SK-N-SH (cell line): ENCODE measurements around the gene SLC10A7. TPM values are rescaled to one million over a fixed set of nuclear protein-coding genes. Genes with fewer than 3 reads are reported as not detected.

ENCODE experiments used
- CTCF ChIA-PET: fragments of 300-600, 350-600 bp; formaldehyde crosslinking; extraction: SDS; loops from one replicate; lab custom pipeline; 2021; lab: Yijun Ruan, JAX
- POLR2A ChIA-PET: fragments of 350-600 bp; sonication (Branson Sonifier 250); formaldehyde crosslinking; extraction: SDS; loops from one replicate; lab custom pipeline; 2020; ENCODE audit warnings: antibody characterized with exemption, inconsistent platforms; lab: Yijun Ruan, JAX
- DNase-seq: peaks from one replicate; pipeline ENCODE4 v3.0.0; 2012
- H2AFZ ChIP-seq: fragments of 200-600 bp; sonication (generic); 2 replicates; pipeline ENCODE4 v1.8.1; 2016; ENCODE audit warnings: antibody characterized with exemption, mild to moderate bottlenecking, low read depth
- H3F3A ChIP-seq: fragments of 200-600 bp; sonication (generic); replicated peaks from 2 replicates; pipeline ENCODE3; 2016; ENCODE audit warnings: antibody characterized with exemption, mild to moderate bottlenecking; ENCODE audit not compliant: insufficient read depth
- H3K27ac ChIP-seq, 2 experiments: fragments of 200-500 bp in 1 of 2; fragments of 200-600 bp in 1 of 2; sonication (Bioruptor generic) in 1 of 2; sonication (generic), shearing (Covaris generic) in 1 of 2; 2 replicates each; pipeline versions ENCODE4 v1.5.1 to v1.6.1; 2014 to 2016; ENCODE audit warnings: low read depth in 2 of 2, inconsistent platforms in 1 of 2, low read length in 1 of 2, mild to moderate bottlenecking in 1 of 2, mixed read lengths in 1 of 2
- H3K27me3 ChIP-seq: fragments of 200-600 bp; sonication (generic), shearing (Covaris generic); 2 replicates; pipeline ENCODE4 v1.6.1; 2016; ENCODE audit warnings: mixed run types; ENCODE audit not compliant: insufficient read depth
- H3K36me3 ChIP-seq, 2 experiments: fragments of 200-500 bp in 1 of 2; fragments of 200-600 bp in 1 of 2; sonication (Bioruptor generic) in 1 of 2; sonication (generic) in 1 of 2; replicated peaks in 1 of 2; 2 replicates each; pipeline versions ENCODE3 to v1.5.1; 2014 to 2016; ENCODE audit warnings: low read length in 1 of 2, mild to moderate bottlenecking in 1 of 2; ENCODE audit not compliant: insufficient read depth in 2 of 2, control insufficient read depth in 1 of 2
- H3K4me1 ChIP-seq, 2 experiments: fragments of 200-500 bp in 1 of 2; fragments of 200-600 bp in 1 of 2; sonication (Bioruptor generic) in 1 of 2; sonication (generic), shearing (Covaris generic) in 1 of 2; 2 replicates each; pipeline versions ENCODE4 v1.5.1 to v1.6.1; 2014 to 2016; ENCODE audit warnings: low read depth in 1 of 2, low read length in 1 of 2, mixed run types in 1 of 2; ENCODE audit not compliant: insufficient read depth in 2 of 2, control insufficient read depth in 1 of 2
- H3K4me2 ChIP-seq: fragments of 200-600 bp; sonication (generic), shearing (Covaris generic); 2 replicates; pipeline ENCODE4 v1.6.1; 2017; ENCODE audit warnings: mixed run types
- H3K4me3 ChIP-seq, 2 experiments: fragments of 200-500 bp in 1 of 2; fragments of 200-600 bp in 1 of 2; sonication (Bioruptor generic) in 1 of 2; sonication (generic), shearing (Covaris generic) in 1 of 2; 2 replicates each; pipeline versions ENCODE4 v1.5.1 to v1.8.1; 2014 to 2016; ENCODE audit warnings: low read depth in 2 of 2, inconsistent platforms in 1 of 2, low read length in 1 of 2, mild to moderate bottlenecking in 1 of 2, mixed read lengths in 1 of 2, moderate library complexity in 1 of 2
- H3K79me2 ChIP-seq: fragments of 200-600 bp; sonication (generic); 2 replicates; pipeline ENCODE4 v1.8.1; 2017; ENCODE audit warnings: mild to moderate bottlenecking; ENCODE audit not compliant: insufficient read depth
- H3K9ac ChIP-seq: fragments of 200-600 bp; sonication (generic); 2 replicates; pipeline ENCODE4 v1.6.1; 2017; ENCODE audit warnings: mixed run types
- H3K9me2 ChIP-seq: fragments of 200-600 bp; sonication (generic); 2 replicates; pipeline ENCODE4 v1.6.1; 2017; ENCODE audit warnings: mixed run types
- H3K9me3 ChIP-seq: fragments of 200-600 bp; sonication (generic); 2 replicates; pipeline ENCODE4 v1.6.1; 2017; ENCODE audit warnings: mixed run types, mild to moderate bottlenecking, moderate library complexity
- H4K20me1 ChIP-seq: fragments of 200-600 bp; sonication (generic); 2 replicates; pipeline ENCODE4 v1.6.1; 2017; ENCODE audit warnings: mild to moderate bottlenecking, mixed run types; ENCODE audit not compliant: insufficient read depth
- CHD2 ChIP-seq: fragments of 150-350 bp; IDR thresholded peaks from 2 replicates; pipeline ENCODE4 v1.6.1; 2018; ENCODE audit warnings: low read length; ENCODE audit not compliant: partially characterized antibody
- EP300 ChIP-seq, 2 experiments: IDR thresholded peaks; 2 replicates each; pipeline versions ENCODE4 v1.4.0 to v1.6.1; 2012; ENCODE audit warnings: borderline replicate concordance in 1 of 2, low read depth in 1 of 2, low read length in 1 of 2
- EZH2phosphoT487 ChIP-seq: fragments of 200-600 bp; sonication (generic); IDR thresholded peaks from 2 replicates; pipeline ENCODE4 v1.6.1; 2017; ENCODE audit warnings: low read depth, mixed run types, mild to moderate bottlenecking, antibody characterized with exemption, moderate library complexity, borderline replicate concordance
- IRF3 ChIP-seq: fragments of 150-350 bp; IDR thresholded peaks from 2 replicates; pipeline ENCODE4 v1.6.1; 2016; ENCODE audit warnings: mild to moderate bottlenecking, low read depth, low read length
- JUND ChIP-seq: IDR thresholded peaks from 2 replicates; pipeline ENCODE4 v1.4.0; 2012
- RCOR1 ChIP-seq: fragments of 150-350 bp; IDR thresholded peaks from 2 replicates; pipeline ENCODE4 v1.6.1; 2017; ENCODE audit warnings: antibody characterized with exemption, low read length
- RXRA ChIP-seq: IDR thresholded peaks from 2 replicates; pipeline ENCODE4 v1.4.0; 2012; ENCODE audit warnings: low read depth, mild to moderate bottlenecking, borderline replicate concordance
- polyA plus RNA-seq, 3 experiments: library from polyadenylated mRNA; depleted of rRNA; stranded (reverse); fragments of >200 nt; gene quantifications; 2 replicates each; pipeline ENCODE4 v1.2.3, GENCODE V29; 2012
- TF ChIP-seq, protein P1 (sequence below): IDR thresholded peaks from 2 replicates; pipeline ENCODE4 v1.4.0; 2012; ENCODE audit warnings: low read depth, borderline replicate concordance
- TF ChIP-seq, protein P2 (sequence below): fragments of 150-350 bp; IDR thresholded peaks from 2 replicates; pipeline ENCODE4 v1.6.1; 2017; ENCODE audit warnings: antibody characterized with exemption, low read length, low read depth, borderline replicate concordance
- TF ChIP-seq, protein P3 (sequence below): IDR thresholded peaks from 2 replicates; pipeline ENCODE4 v1.4.0; 2012; ENCODE audit warnings: low read depth
- TF ChIP-seq, protein P4 (sequence below): IDR thresholded peaks from 2 replicates; pipeline ENCODE4 v1.4.0; 2012; ENCODE audit warnings: low read depth, borderline replicate concordance

SLC10A7 gene
- polyA plus RNA-seq, 1 of the 3 experiments (the other 2 are of a cell fraction): 3.3 TPM

GRCh38 chr4:146545102-146545501 lies 23.4 kb upstream of the SLC10A7 start (continued):
- TF ChIP-seq, protein P1, sequence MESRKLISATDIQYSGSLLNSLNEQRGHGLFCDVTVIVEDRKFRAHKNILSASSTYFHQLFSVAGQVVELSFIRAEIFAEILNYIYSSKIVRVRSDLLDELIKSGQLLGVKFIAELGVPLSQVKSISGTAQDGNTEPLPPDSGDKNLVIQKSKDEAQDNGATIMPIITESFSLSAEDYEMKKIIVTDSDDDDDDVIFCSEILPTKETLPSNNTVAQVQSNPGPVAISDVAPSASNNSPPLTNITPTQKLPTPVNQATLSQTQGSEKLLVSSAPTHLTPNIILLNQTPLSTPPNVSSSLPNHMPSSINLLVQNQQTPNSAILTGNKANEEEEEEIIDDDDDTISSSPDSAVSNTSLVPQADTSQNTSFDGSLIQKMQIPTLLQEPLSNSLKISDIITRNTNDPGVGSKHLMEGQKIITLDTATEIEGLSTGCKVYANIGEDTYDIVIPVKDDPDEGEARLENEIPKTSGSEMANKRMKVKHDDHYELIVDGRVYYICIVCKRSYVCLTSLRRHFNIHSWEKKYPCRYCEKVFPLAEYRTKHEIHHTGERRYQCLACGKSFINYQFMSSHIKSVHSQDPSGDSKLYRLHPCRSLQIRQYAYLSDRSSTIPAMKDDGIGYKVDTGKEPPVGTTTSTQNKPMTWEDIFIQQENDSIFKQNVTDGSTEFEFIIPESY: no peak
- TF ChIP-seq, all 33 proteins: peak for 3

- Histone ChIP-seq H3K27ac (no peak overlapping the region), H4K20me1 (no peaks in the 10 kb centered on the region), H3K4me3 (no peak overlapping the region), H3K9me2 (no peaks in the 10 kb centered on the region), H3K79me2 (no peaks in the 10 kb centered on the region), H3F3A (no peaks in the 10 kb centered on the region), H3K36me3 (no peaks in the 10 kb centered on the region), H3K4me2 (no peak overlapping the region), H3K27me3 (no peaks in the 10 kb centered on the region), H3K9ac (no peak overlapping the region), H2AFZ (no peak overlapping the region), H3K9me3 (no peaks in the 10 kb centered on the region), H3K4me1 (no peaks in the 10 kb centered on the region)
- CTCF ChIA-PET: no interaction called here
- POLR2A ChIA-PET: no interaction called here
- no peak for TF ChIP-seq EZH2phosphoT487
- no peak for TF ChIP-seq IRF3
- TF ChIP-seq, protein P2, sequence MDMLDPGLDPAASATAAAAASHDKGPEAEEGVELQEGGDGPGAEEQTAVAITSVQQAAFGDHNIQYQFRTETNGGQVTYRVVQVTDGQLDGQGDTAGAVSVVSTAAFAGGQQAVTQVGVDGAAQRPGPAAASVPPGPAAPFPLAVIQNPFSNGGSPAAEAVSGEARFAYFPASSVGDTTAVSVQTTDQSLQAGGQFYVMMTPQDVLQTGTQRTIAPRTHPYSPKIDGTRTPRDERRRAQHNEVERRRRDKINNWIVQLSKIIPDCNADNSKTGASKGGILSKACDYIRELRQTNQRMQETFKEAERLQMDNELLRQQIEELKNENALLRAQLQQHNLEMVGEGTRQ: no peak
- TF ChIP-seq, protein P3, sequence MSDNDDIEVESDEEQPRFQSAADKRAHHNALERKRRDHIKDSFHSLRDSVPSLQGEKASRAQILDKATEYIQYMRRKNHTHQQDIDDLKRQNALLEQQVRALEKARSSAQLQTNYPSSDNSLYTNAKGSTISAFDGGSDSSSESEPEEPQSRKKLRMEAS: no peak
- no peak for TF ChIP-seq CHD2
- no peak for TF ChIP-seq RCOR1
- TF ChIP-seq, protein P1: no peak
- TF ChIP-seq, protein P4, sequence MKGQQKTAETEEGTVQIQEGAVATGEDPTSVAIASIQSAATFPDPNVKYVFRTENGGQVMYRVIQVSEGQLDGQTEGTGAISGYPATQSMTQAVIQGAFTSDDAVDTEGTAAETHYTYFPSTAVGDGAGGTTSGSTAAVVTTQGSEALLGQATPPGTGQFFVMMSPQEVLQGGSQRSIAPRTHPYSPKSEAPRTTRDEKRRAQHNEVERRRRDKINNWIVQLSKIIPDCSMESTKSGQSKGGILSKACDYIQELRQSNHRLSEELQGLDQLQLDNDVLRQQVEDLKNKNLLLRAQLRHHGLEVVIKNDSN: no peak
- no peak for TF ChIP-seq RXRA
- no peak for TF ChIP-seq JUND
- no peak for TF ChIP-seq EP300 (IDR thresholded peaks at IDR 0.05; ENCODE audit: borderline replicate concordance in 1 of 2, low read depth in 1 of 2, low read length in 1 of 2)
- DNase-seq: no peak
These were observed 12.4 kb upstream of the SLC10A7 start for GRCh38 chr4:146534178-146534577.
